WERI-Rb-1 (cell line): Measurements from ENCODE around the gene CEP85.

ENCODE experiments used
- DNase-seq: peaks from one replicate; pipeline ENCODE4 v3.0.0-alpha.2; 2020
- H3K27ac ChIP-seq: fragments of 250-450 bp; sonication (Bioruptor Pico); 2 replicates; pipeline ENCODE4 v1.5.1; 2020; ENCODE audit warnings: mild to moderate bottlenecking, moderate library complexity
- H3K27me3 ChIP-seq: fragments of 250-450 bp; sonication (Bioruptor Pico); 2 replicates; pipeline ENCODE4 v1.5.1; 2021; ENCODE audit warnings: mild to moderate bottlenecking, low read depth, moderate library complexity; ENCODE audit not compliant: insufficient read depth, severe bottlenecking
- H3K36me3 ChIP-seq: fragments of 250-450 bp; sonication (Bioruptor Pico); 2 replicates; pipeline ENCODE4 v1.5.1; 2020; ENCODE audit warnings: mild to moderate bottlenecking, moderate library complexity
- H3K4me3 ChIP-seq: 2 replicates; pipeline ENCODE4 v1.5.1; 2011; ENCODE audit warnings: low read depth, mild to moderate bottlenecking, control low read depth, low read length
- H3K9me3 ChIP-seq: fragments of 250-450 bp; sonication (Bioruptor Pico); 2 replicates; pipeline ENCODE4 v1.5.1; 2021; ENCODE audit warnings: mild to moderate bottlenecking, moderate library complexity; ENCODE audit not compliant: severe bottlenecking
- TF ChIP-seq, protein P1 (sequence below): IDR thresholded peaks from 2 replicates; pipeline ENCODE4 v1.5.1; 2011; ENCODE audit warnings: low read depth, mild to moderate bottlenecking, control low read depth, inconsistent platforms, low read length

The CEP85 gene

DNA sequence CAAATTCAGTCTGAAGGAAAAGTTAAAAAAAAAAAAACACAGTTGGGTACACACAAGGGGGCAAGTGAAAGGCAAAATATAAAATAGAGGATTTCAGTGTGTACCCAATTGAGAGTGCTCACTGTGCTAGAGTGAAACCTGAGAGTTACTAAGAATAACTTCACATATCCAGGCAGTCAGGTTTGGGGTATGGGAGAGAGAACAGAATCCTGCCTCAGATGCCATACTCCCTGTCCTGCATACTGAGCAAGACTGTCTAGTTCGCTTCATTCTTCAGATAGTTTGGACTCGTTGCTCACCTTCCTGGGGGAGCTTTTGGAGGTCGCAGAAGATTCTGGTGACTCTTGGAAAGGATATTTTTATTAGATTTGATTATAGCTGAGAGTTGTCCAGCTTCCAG lies 20.4 kb downstream of the CEP85 start:
- Histone ChIP-seq H3K27ac (no peak overlapping the region), H3K9me3 (no peaks in the 10 kb centered on the region), H3K27me3 (no peaks in the 10 kb centered on the region), H3K36me3 (peaks cover 82% of the 10 kb centered on the region), H3K4me3 (no peak overlapping the region)
- TF ChIP-seq, protein P1, sequence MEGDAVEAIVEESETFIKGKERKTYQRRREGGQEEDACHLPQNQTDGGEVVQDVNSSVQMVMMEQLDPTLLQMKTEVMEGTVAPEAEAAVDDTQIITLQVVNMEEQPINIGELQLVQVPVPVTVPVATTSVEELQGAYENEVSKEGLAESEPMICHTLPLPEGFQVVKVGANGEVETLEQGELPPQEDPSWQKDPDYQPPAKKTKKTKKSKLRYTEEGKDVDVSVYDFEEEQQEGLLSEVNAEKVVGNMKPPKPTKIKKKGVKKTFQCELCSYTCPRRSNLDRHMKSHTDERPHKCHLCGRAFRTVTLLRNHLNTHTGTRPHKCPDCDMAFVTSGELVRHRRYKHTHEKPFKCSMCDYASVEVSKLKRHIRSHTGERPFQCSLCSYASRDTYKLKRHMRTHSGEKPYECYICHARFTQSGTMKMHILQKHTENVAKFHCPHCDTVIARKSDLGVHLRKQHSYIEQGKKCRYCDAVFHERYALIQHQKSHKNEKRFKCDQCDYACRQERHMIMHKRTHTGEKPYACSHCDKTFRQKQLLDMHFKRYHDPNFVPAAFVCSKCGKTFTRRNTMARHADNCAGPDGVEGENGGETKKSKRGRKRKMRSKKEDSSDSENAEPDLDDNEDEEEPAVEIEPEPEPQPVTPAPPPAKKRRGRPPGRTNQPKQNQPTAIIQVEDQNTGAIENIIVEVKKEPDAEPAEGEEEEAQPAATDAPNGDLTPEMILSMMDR = no peak
- no peak for DNase-seq

DNA sequence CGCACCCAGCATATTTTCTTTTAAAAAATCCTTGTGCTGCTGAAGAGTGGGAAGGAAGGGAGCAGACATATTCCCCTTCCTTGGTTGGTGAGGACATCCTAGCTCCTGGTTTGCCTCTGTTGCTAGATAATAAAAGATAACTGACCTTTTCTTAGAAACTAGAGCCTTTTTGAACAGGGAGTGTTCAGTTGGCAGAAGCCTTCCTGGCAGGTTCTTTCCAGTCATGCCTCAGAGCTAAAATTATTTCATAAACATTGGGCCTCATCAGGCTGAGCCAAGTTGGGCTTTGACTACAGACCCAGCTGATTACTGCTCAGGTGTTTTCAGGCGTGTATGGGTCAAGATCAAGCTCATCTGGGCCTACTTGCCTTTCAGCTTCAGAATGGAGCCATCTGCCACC lies 23.2 kb downstream of the CEP85 start:
- TF ChIP-seq, protein P1 = no peak
- H3K27me3 ChIP-seq = no peaks in the 10 kb centered on the region
- DNase-seq = no peak
- H3K4me3 ChIP-seq = no peak overlapping the region
- H3K9me3 ChIP-seq = no peaks in the 10 kb centered on the region
- no peak overlapping the region for H3K27ac ChIP-seq
- peaks cover 87% of the 10 kb centered on the region for H3K36me3 ChIP-seq

DNA sequence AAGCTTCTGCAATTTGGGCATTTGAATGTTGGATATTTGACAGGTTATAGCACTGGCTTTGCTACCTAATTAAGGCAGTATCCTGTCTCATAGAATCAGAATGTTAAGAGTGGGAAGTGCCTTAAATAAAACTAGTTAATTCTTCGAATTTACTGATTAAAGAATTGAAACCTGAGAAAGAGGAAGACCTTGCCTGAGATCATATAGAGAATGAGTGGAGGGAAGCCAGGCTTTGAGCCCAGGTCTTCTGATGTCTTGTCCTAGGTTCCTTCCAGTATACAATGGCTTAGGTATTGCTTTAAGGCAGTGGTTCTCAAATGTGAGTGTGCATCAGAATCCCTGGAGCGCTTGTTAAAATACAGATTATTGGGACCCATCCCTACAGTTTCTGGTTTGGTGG lies 25.0 kb downstream of the CEP85 start:
- peaks cover 93% of the 10 kb centered on the region for H3K36me3 ChIP-seq
- no peaks in the 10 kb centered on the region for H3K27me3 ChIP-seq
- TF ChIP-seq, protein P1 = no peak
- DNase-seq = no peak
- H3K4me3 ChIP-seq = no peak overlapping the region
- no peak overlapping the region for H3K27ac ChIP-seq
- H3K9me3 ChIP-seq = no peaks in the 10 kb centered on the region

DNA sequence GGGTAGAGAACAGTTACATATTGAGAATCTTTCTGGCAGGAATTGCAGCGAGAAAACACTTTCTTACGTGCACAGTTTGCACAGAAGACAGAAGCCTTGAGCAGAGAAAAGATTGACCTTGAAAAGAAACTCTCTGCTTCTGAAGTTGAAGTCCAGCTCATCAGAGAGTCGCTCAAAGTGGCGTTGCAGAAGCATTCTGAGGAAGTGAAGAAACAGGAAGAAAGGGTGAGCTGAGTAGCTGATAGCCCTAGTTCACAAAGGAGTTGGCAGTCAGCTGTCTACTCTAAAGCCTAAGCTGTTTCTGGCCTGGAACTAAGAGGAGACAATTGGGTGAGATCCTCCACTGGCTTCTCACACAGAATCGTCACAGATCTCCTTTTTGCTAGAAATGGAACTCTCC lies 25.6 kb downstream of the CEP85 start:
- H3K27ac ChIP-seq = no peak overlapping the region
- DNase-seq = no peak
- TF ChIP-seq, protein P1 = no peak
- no peak overlapping the region for H3K4me3 ChIP-seq
- no peaks in the 10 kb centered on the region for H3K27me3 ChIP-seq
- H3K9me3 ChIP-seq = no peaks in the 10 kb centered on the region
- peaks cover 97% of the 10 kb centered on the region for H3K36me3 ChIP-seq

DNA sequence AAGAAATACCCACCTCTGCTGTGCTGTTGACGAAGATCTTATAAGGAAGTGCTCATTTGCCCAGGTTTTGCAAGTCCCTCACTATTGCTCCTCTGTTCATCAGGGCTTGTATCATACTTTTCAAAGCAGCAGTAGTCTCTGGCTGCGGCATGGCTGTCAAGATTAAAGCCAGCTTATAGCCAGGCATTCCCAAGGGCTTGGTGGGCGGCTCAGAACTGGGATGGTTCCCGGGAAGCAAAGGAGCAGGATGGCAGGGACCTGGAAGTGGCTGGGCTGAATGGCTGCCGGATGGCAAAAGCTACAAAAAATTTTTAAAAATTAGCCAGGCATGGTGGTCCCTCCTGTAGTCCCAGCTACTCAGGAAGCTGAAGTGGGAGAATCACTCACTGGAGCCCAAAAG lies 29.2 kb downstream of the CEP85 start:
- no peaks in the 10 kb centered on the region for H3K9me3 ChIP-seq
- H3K27me3 ChIP-seq = no peaks in the 10 kb centered on the region
- no peak for DNase-seq
- H3K36me3 ChIP-seq = peaks cover 91% of the 10 kb centered on the region
- TF ChIP-seq, protein P1 = no peak
- H3K4me3 ChIP-seq = no peak overlapping the region
- H3K27ac ChIP-seq = no peak overlapping the region

DNA sequence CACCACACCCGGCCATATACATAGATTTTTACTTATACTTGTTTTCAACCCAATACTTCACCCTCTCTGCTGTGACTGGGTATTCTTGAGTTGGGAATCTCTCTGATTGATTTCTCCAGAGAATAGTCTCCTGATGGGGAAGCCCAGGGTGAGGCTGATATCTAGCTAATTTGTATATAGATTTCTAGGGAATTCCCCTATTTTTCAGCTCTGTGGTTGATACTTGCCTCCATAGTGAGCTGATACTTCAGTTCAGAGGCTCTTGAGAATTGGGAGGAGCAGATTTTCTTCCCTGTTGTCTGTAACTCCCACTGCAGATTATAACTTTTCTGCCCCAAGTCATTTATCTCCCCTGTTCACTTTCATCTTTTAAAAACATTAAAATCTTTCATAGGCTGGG lies 31.4 kb downstream of the CEP85 start:
- Histone ChIP-seq H3K4me3 (no peak overlapping the region), H3K36me3 (peaks cover 88% of the 10 kb centered on the region), H3K27ac (no peak overlapping the region), H3K9me3 (peaks cover 4% of the 10 kb centered on the region), H3K27me3 (no peaks in the 10 kb centered on the region)
- no peak for DNase-seq
- TF ChIP-seq, protein P1 = no peak
